Stimulated activated naive CD8-positive, alpha-beta T cell treated with anti-CD3 and anti-CD28 coated beads, Interleukin-15, amount 100 ng/mL, for 72 hours (primary cell): ENCODE data around the gene PGS1.
"Not testable (repeated sequence)": the region's sequence is repeated elsewhere in the genome, so short reads cannot be mapped to it uniquely, and the experiment has no call there.

Experiments used
- ATAC-seq: fragments of 150-1000 bp; cut with Tn5 transposase; 2 replicates; pipeline ENCODE4 v1.10.0; 2021; ENCODE audit warnings: mild to moderate bottlenecking, moderate library complexity
- DNase-seq, 2 donors: peaks; one replicate each; pipeline ENCODE4 v3.0.0; 2021 to 2022
- H3K27ac Mint-ChIP-seq, 2 donors: one replicate each; pipeline ENCODE4 v1.8.0; 2022; ENCODE audit warnings: mild to moderate bottlenecking in 2 of 2, mixed read lengths in 2 of 2, moderate library complexity in 2 of 2
- H3K27me3 Mint-ChIP-seq: one replicate; pipeline ENCODE4 v1.8.0; 2022; ENCODE audit warnings: mixed read lengths
- H3K4me1 Mint-ChIP-seq: one replicate; pipeline ENCODE4 v1.8.0; 2022; ENCODE audit warnings: mild to moderate bottlenecking, mixed read lengths
- H3K4me3 Mint-ChIP-seq, 2 donors: one replicate each; pipeline ENCODE4 v1.8.0; 2022; ENCODE audit warnings: mild to moderate bottlenecking in 2 of 2, mixed read lengths in 2 of 2, moderate library complexity in 1 of 2
- H3K9me3 Mint-ChIP-seq, 2 donors: one replicate each; pipeline ENCODE4 v1.8.0; 2022; ENCODE audit warnings: mixed read lengths in 2 of 2

The PGS1 gene, protein sequence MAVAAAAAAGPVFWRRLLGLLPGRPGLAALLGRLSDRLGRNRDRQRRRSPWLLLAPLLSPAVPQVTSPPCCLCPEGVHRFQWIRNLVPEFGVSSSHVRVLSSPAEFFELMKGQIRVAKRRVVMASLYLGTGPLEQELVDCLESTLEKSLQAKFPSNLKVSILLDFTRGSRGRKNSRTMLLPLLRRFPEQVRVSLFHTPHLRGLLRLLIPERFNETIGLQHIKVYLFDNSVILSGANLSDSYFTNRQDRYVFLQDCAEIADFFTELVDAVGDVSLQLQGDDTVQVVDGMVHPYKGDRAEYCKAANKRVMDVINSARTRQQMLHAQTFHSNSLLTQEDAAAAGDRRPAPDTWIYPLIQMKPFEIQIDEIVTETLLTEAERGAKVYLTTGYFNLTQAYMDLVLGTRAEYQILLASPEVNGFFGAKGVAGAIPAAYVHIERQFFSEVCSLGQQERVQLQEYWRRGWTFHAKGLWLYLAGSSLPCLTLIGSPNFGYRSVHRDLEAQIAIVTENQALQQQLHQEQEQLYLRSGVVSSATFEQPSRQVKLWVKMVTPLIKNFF

DNA sequence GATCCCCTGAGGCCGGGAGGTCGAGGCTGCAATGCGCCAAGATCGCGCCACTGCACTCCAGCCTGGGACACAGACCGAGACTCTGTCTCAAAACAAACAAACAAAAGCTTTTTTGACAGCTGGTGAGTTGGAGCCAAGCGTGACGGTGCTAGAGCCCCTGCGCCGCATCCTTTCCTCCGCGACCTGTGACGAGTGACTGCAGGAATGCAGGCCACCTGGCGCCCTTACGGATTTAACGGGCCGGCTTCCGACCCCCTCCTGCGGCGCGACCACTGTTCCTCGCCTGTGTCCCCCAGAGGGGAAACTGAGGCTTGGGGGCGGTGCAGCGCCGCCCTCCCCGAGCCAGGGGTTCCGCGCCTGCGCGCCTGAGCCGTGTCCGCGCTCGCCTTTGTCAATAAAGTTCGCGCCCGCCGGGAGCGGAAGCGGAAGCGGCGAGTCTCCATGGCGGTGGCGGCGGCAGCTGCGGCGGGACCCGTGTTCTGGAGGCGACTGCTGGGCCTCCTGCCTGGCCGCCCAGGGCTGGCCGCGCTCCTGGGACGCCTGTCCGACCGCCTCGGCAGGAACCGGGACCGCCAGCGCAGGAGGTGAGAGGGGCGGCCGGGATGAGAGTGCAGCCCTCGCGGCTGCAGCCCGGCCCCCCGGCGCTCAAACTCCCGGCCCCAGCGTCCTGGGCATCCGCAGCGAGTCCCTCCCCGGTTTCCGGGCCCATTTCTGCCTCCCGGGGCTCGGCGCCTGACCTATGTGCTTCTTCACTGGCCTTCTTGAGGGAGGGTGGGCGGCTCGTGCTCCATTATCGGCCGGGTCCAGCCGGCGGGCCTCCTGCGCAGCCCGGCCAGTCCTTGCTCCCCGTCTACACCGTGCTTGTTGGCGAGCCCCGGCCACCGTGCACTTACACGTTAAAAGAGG is at the start of gene PGS1:
PGS1 (plus strand) TSS at position 425 of the 906 bp plus-strand sequence; CDS start at position 442, 17 bp downstream.
- peak within 1 kb of the TSS; percentile 88 to 90 for H3K27ac Mint-ChIP-seq
- peaks cover 57% of the 10 kb centered on the region for H3K4me1 Mint-ChIP-seq
- peak within 1 kb of the TSS; percentile 86 to 90 for H3K4me3 Mint-ChIP-seq
- no peaks in the 10 kb centered on the region for H3K27me3 Mint-ChIP-seq
- H3K9me3 Mint-ChIP-seq: no peaks in the 10 kb centered on the region
- peak; percentile 83 to 84 for DNase-seq
- ATAC-seq: peak; percentile 65

DNA sequence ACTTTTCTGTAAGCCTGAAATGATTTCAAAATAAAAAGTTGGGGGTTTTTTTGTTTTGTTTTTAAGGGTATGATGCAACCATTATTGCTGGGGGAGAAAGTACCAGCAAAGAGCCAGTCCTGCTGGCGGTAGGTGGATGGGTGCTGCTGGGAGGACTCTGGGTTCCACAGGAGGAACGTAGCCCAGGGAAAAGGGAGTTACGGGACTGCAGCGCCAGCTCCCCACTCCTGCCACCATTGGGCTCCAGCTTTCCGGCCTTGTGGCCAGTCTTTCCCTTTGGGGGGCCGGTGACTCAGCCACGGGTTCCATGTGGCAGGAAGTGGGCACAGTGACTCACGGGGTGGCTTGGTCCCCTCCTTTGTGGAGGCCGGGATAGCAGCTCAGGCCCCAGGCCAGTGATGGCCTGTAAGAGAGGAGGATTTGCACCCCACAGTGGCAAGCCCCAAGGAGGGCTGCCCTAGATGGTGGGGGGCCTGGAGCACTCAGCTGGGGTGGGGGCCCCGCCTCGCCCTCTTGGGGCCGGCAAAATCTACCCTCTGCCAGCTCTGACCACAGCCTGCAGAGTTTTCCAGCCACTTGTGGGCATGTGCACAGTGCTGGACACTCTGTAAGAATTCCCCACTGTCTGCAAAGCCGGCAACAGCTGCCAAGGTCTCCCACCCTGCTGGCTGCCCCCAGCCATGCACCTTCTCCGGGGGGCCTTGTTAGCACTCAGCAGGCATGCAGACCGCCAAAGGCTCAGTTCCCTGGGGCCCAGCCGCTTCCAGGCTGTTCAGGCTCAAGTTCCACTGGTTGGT is 49.0 kb upstream of the PGS1 start:
- ATAC-seq (peak; percentile 85), DNase-seq (peak in 1 of 2 donors; percentile 64)
- Mint-ChIP-seq H3K4me3 (peak overlapping the region; percentile 30 to 35), H3K27ac (peak overlapping the region; percentile 61 to 83), H3K4me1 (peaks cover 53% of the 10 kb centered on the region), H3K27me3 (no peaks in the 10 kb centered on the region), H3K9me3 (no peaks in the 10 kb centered on the region)

DNA sequence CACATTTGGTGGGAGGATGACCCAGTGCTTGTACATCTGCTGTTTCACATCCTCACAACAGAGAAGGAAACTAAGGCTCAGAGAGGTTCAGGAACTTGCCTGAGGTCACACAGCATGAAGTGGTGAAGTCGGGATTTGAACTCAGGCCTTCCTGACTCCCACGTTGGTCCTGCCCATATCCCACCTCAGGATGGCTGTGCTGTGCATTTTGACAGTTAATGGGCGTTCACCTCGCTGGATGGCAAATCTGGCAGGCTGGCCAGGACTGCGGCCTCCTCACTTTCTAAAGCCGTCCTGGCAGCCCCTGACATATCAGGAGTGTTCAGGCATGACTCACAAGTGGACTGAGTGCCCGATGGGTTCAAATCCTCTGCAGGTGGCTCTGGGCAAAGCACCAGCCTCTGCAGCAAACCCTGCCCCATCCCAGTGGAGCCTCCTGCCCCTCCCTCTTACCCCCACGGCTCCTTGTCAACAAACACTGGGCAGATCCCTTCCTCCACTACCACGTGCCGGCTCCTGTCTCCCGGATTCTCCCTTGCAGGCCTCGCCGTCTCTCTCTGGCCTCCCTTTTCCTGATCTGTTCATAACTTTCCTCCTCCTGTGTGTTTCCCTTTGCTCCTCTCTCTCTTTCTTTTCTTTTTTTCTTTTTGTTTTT is 47.8 kb upstream of the PGS1 start:
- Mint-ChIP-seq H3K9me3 (no peaks in the 10 kb centered on the region), H3K27me3 (no peaks in the 10 kb centered on the region), H3K4me3 (no peak overlapping the region), H3K4me1 (peaks cover 47% of the 10 kb centered on the region), H3K27ac (peak overlapping the region in 1 of 2 donors; percentile 71)
- no peak for DNase-seq
- no peak for ATAC-seq

DNA sequence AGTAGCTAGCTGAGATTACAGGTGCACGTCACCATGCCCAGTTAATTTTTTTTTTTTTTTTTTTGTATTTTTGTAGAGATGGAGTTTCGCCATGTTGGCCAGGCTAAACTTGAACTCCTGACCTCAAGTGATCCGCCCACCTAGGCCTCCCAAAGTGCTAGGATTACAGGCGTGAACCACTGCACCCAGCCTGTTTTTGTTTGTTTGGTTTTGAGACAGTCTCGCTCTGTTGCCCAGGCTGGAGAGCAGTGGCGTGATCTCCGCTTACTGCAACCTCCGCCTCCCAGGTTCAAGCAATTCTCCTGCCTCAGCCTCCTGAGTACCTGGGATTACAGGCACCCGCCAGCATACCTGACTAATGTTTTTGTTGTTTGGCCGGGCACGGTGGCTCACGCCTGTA is 47.1 kb upstream of the PGS1 start:
- not testable (repeated sequence) for H3K9me3 Mint-ChIP-seq, H3K27me3 Mint-ChIP-seq, H3K4me3 Mint-ChIP-seq, ATAC-seq, H3K27ac Mint-ChIP-seq, DNase-seq
- H3K4me1 Mint-ChIP-seq: peaks cover 47% of the 10 kb centered on the region

DNA sequence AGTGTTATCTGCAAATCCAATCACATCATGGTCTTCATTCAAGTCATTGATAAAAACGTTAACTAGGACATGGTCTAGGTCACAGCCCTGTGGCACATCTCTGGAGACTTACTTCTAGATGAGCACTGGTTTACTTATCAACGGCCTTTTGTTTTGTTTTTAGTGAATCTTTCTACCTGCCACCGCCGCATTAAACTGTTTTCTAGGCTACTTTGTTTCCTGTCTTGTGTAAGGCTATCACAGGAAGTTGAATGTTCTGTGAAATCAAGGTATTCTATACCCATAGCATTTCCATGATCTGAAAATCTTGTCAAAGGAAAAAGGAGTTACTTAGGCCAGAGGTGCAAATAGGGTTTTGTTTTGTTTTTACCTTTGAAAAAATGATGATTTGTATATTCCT is 45.5 kb upstream of the PGS1 start:
- H3K27me3 Mint-ChIP-seq: no peaks in the 10 kb centered on the region
- H3K9me3 Mint-ChIP-seq: no peaks in the 10 kb centered on the region
- H3K4me1 Mint-ChIP-seq: peaks cover 54% of the 10 kb centered on the region
- no peak for ATAC-seq
- no peak for DNase-seq
- peak overlapping the region; percentile 56 to 87 for H3K27ac Mint-ChIP-seq
- H3K4me3 Mint-ChIP-seq: no peak overlapping the region

DNA sequence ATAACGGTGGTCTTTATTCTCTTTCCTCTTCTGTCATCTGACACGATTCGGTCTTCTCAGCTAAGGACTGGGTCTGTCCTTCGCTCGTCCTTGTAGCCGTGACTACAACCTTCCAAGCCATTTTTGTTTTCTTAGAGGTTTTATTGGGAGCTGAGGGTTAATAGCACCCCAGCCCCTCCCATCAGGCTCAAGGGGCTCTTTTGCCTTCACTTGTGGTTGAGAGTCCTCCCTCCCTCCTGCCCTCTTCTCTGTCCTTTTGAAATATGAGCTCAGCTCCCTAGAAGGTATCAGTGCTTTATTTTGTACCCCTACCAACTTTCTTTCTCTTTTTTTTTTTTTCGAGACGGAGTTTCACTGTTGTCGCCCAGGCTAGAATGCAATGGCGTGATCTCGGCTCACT is 43.2 kb upstream of the PGS1 start:
- Mint-ChIP-seq H3K27me3 (no peaks in the 10 kb centered on the region), H3K4me3 (no peak overlapping the region), H3K4me1 (peaks cover 44% of the 10 kb centered on the region), H3K9me3 (no peaks in the 10 kb centered on the region), H3K27ac (peak overlapping the region in 1 of 2 donors; percentile 40)
- ATAC-seq (no peak), DNase-seq (no peak)

DNA sequence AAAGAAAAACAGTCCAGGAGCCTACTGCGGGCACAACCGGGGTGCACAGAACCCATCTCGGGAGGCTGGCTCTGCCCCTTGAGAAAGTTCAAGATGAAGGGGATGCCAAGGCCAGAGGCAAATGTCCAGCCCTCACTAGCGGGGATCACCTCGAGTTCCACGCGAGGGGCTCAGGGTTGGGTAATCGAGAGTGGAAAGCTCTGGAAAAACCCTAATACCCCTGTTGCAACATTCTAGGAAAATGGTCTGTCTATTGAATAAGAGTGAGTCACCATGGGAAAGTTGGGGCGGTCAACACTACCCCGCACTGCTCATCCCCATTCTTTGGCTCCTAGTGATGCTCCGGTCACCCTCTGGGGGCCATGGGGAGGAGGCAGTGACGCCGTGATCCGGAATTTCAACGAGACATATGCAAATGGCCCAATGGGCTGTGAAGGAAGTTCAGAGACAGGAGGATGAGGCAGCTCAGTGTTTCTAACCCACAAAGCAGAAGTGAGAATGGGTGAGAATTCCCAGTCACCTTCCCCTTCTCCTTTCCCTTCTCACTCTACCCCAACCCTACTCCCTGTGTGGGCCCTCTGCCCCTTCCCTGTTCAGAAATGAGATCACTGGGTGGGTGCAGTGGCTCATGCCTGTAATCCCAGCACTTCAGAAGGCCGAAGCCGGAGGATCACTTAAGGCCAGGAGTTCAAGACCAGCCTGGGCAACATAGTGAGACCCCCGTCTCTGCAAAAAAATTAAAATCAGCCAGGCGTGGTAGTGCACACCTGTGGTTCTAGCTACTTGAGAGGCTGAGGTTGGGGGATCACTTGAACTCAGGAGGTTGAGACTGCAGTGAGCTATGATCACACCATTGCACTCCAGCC is 41.0 kb upstream of the PGS1 start:
- Mint-ChIP-seq H3K27ac (no peak overlapping the region), H3K27me3 (peaks cover 7% of the 10 kb centered on the region), H3K4me3 (no peak overlapping the region)

DNA sequence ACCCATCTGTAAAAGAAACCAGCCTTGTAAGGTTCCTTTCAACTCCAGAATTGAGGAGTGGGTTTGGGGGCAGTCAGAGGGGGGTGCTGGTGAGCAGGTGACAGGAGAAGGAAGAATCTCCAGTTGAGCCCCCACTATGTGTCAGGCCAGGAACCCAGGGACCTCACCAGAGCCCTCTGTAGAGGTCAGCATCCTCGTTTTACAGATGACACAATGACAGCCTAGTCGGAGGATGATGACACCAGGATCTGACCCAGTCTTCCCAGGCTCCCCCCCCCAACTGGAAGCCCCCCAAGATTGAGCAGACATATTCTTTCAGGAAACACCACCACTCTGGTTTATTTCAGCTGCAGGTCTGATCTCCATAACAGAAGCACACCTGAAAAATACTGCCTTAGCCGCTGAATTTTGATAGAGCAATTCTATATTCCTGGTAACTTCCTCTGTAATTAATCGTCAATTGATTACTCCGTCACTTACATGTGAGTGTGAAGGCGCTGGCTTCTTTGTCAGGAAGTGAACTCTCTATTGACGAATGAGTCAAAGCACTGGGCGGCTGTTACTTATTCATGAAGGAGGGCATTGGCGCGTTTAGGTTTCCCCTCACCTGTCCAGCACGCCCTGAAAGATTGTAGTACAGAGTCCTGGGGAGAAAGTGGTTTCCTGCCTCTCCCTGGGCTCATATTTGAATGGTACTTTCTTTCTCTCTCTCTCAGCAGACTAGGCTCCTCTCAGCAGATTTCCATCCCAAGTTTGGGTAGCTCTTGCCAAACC is 39.8 kb upstream of the PGS1 start:
- no peak overlapping the region for H3K27ac Mint-ChIP-seq
- no peak overlapping the region for H3K4me3 Mint-ChIP-seq
- peaks cover 7% of the 10 kb centered on the region for H3K27me3 Mint-ChIP-seq
- ATAC-seq (no peak), DNase-seq (no peak)
- peaks cover 45% of the 10 kb centered on the region for H3K4me1 Mint-ChIP-seq
- H3K9me3 Mint-ChIP-seq: no peaks in the 10 kb centered on the region

More for the DNA sequence above, 41.0 kb upstream of the PGS1 start:
- no peak for ATAC-seq
- DNase-seq: no peak
- Mint-ChIP-seq H3K9me3 (no peaks in the 10 kb centered on the region), H3K4me1 (peaks cover 44% of the 10 kb centered on the region)

DNA sequence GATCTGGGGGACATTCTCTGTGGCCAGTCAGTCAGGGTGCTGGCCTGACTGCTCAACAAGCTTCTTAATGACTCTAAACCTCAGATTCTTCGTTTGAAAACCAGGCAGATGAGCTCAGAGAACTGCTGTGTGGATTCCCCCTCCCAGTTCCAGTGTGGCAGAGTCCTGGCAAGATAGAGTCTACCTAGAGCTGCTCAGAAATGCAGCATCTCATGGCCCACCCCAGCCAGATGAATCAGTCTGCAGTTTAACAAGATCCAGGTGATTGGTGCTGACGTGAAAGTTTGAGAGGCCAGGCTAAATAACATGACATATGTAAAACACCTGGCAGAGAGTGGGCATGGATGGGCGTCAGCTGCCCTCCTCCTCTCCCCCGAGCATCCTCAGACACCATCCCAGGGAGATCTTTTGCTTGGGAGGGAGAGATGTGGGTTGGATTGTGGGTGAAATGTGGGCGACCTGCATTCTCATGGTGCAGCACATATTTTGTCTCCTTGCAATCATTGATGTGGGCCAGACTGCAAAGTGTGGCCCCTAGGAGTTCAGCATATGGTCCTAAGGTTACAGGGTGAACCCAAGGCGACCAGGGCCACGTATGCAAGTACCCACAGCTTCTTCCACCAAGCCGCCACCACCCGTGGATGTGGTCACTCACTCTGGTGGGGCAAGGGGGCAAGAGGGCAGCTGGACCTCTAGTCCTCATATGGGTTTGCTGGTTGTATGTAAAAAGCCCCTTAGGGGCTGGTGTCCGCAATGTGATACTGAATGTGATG is 38.1 kb upstream of the PGS1 start:
- Mint-ChIP-seq H3K4me3 (peak overlapping the region; percentile 36 to 53), H3K27me3 (peaks cover 7% of the 10 kb centered on the region), H3K27ac (peak overlapping the region in 1 of 2 donors; percentile 59), H3K9me3 (no peaks in the 10 kb centered on the region), H3K4me1 (peaks cover 56% of the 10 kb centered on the region)
- ATAC-seq: no peak
- no peak for DNase-seq

DNA sequence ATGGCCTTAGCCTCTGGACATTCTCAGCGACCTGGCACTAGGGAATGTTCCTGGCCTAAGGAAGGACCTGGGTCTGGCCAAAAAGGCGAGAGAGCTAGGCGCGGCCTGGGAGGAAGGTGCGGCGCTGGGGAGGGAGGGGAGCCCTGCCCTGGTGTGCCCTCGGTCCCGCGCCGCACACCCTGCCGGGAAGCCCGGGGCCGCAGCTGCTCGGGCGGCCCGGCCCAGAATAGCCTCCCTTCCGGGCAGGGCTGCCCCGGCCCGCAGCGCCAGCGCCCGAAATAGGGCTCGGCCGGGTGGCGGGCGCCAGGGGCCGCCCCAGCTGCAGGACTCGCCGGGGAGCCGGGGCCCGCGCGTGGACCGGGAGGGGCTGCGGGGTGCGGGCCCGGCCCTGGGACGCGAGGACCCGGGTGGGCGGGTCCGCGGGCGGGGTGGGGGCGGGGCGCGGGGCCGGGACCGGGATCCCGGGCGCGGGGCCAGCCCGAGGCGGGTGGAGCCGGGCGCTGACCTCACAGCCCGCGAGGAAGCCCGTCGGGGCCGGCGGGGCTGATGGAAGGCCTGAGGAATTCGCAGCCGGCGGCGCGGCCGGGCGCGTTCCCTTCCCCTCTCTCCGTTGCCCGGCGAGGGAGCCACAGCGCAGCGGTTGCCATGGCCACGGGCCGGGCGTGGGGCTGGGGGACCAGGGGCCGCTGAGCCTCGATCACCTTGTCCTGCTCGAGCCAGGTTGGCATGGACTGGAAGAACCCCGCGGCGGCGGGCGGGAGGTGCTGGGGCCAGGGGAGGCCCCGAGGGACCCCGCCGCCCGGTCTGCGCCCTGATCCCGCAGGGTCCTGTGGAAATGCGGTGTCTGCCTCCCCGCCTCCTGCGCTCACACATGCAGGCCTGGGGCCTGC is 36.6 kb upstream of the PGS1 start:
- no peak for DNase-seq

DNA sequence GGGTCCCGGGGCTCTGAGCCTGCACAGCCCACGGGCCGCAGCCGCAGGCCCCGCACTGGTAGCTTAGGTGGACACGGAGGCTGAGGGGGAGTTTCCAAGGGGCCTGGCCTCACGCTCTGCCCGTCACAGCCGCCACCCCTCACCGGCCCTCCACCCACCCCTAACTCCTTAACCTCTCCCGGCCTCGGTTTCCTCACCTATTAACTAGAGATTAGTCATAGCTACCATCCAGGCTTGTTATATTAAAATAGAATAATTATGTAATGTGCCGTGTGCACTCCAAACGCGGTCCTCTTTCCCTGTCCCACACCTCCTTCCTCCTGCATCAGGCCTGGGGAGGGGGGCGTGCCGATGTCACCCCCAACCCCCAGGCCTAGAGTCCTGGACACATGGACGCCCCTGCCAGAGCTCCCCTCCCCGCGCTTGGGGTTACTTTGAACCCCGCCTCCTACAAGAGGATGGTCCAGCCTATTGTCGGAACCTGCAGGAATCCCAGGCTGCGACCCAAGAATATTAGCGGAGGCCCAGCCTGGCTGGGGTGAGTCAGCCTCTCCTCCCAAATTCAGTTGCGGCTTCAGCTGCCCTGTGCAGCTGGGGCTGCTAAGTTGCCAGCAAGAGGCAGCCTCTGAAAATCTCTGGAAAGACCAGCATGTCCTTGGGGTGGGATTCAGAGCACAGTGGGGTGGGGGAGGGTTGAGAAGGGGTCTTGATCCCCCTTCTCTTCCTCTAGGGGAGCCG is 35.8 kb upstream of the PGS1 start:
- Mint-ChIP-seq H3K4me3 (peak overlapping the region; percentile 75 to 78), H3K27me3 (peaks cover 7% of the 10 kb centered on the region), H3K9me3 (no peaks in the 10 kb centered on the region), H3K27ac (peak overlapping the region; percentile 89 to 93), H3K4me1 (peaks cover 61% of the 10 kb centered on the region)
- DNase-seq (no peak), ATAC-seq (no peak)

More for the DNA sequence above, 36.6 kb upstream of the PGS1 start:
- Mint-ChIP-seq H3K4me3 (peak overlapping the region; percentile 69 to 78), H3K27me3 (peaks cover 7% of the 10 kb centered on the region), H3K27ac (no peak overlapping the region), H3K4me1 (peaks cover 59% of the 10 kb centered on the region), H3K9me3 (no peaks in the 10 kb centered on the region)
- ATAC-seq: peak; percentile 39
